ACC112 (cell line): ENCODE data around the gene TBX4.
"Not testable (repeated sequence)": the region's sequence is repeated elsewhere in the genome, so short reads cannot be mapped to it uniquely, and the experiment has no call there.

Experiments used
- H2AFZ ChIP-seq: fragments of 200-600 bp; sonication (generic); one replicate; pipeline ENCODE4 v1.6.0; 2017; ENCODE audit warnings: antibody characterized with exemption, low read length; ENCODE audit not compliant: unreplicated experiment
- H3K27ac ChIP-seq: fragments of 200-600 bp; sonication (generic); 2 replicates; pipeline ENCODE4 v1.5.1; 2014; ENCODE audit warnings: low read depth, mild to moderate bottlenecking, antibody characterized with exemption, low read length, moderate library complexity
- H3K27me3 ChIP-seq: fragments of 200-600 bp; sonication (generic); 2 replicates; pipeline ENCODE4 v1.6.1; 2014; ENCODE audit warnings: mild to moderate bottlenecking, antibody characterized with exemption, low read length, moderate library complexity, mixed read lengths; ENCODE audit not compliant: insufficient read depth
- H3K36me3 ChIP-seq: fragments of 200-600 bp; sonication (generic); 2 replicates; pipeline ENCODE4 v1.6.1; 2016; ENCODE audit warnings: mild to moderate bottlenecking, antibody characterized with exemption, low read length, moderate library complexity, mixed read lengths; ENCODE audit not compliant: insufficient read depth
- H3K4me1 ChIP-seq: fragments of 200-600 bp; sonication (generic); one replicate; pipeline ENCODE4 v1.6.1; 2016; ENCODE audit warnings: low read length, mixed read lengths; ENCODE audit not compliant: insufficient read depth, unreplicated experiment, control insufficient read depth
- H3K4me3 ChIP-seq: fragments of 200-600 bp; sonication (generic); 2 replicates; pipeline ENCODE4 v1.5.1; 2014; ENCODE audit warnings: mild to moderate bottlenecking, low read depth, low read length
- H3K79me2 ChIP-seq: fragments of 200-600 bp; sonication (generic); one replicate; pipeline ENCODE4 v1.6.0; 2016; ENCODE audit warnings: low read length; ENCODE audit not compliant: control insufficient read depth, unreplicated experiment, insufficient read depth

Gene TBX4

DNA sequence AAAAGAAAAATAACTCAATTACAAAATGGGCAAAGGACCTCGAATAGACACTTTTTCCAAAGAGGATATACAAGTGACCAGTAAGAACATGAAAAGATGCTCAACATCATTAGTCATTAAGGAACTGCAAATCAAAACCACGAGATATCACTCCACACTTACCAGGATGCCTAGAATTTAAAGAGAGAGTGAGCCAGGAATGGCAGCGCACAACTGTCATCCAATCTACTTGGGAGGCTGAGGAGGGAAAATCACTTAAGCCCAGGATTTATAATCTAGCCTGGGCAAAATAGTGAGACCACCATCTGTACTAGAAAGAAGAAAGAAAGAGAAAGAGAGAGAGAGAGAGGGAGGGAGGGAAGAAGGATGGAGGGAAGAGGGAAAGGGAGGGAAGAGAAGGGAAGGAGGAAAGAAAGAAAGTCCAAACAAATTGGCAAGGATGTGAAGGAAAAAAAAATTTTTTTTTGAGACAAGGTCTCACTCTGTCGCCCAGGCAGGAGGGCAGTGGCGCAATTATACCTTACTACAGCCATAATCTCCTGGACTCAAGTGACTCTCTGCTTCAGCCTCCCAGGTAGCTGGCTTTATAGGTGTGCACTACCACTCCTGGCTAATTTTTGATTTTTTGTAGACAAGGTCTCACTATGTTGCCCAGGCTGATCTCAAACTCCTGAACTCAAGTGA is 30.0 kb upstream of the TBX4 start:
- H3K27ac ChIP-seq = no peak overlapping the region
- peaks cover 22% of the 10 kb centered on the region for H3K27me3 ChIP-seq
- no peak overlapping the region for H2AFZ ChIP-seq
- H3K4me1 ChIP-seq = peaks cover 9% of the 10 kb centered on the region
- no peak overlapping the region for H3K4me3 ChIP-seq
- H3K36me3 ChIP-seq = no peaks in the 10 kb centered on the region
- H3K79me2 ChIP-seq = no peaks in the 10 kb centered on the region

- no peaks in the 10 kb centered on the region for H3K79me2 ChIP-seq
- peaks cover 22% of the 10 kb centered on the region for H3K27me3 ChIP-seq
- no peak overlapping the region for H3K27ac ChIP-seq
- H3K4me3 ChIP-seq = no peak overlapping the region
- no peaks in the 10 kb centered on the region; the same call in 1 of the 2 replicates for H3K36me3 ChIP-seq
- peaks cover 12% of the 10 kb centered on the region for H3K4me1 ChIP-seq
- no peak overlapping the region for H2AFZ ChIP-seq
Measured at GRCh38 chr17:61422869-61423268, 29.4 kb upstream of the TBX4 start.

- Histone ChIP-seq H3K36me3 (no peaks in the 10 kb centered on the region; the same call in 1 of the 2 replicates), H3K79me2 (no peaks in the 10 kb centered on the region), H3K4me3 (no peak overlapping the region), H3K27me3 (peaks cover 22% of the 10 kb centered on the region), H2AFZ (no peak overlapping the region), H3K27ac (no peak overlapping the region), H3K4me1 (peaks cover 12% of the 10 kb centered on the region)
Measured at GRCh38 chr17:61423967-61424649, 28.1 kb upstream of the TBX4 start.

GRCh38 chr17:61425682-61426481 is 26.3 kb upstream of the TBX4 start:
- Histone ChIP-seq H2AFZ (no peak overlapping the region), H3K27ac (no peak overlapping the region), H3K79me2 (no peaks in the 10 kb centered on the region), H3K27me3 (peaks cover 18% of the 10 kb centered on the region), H3K4me1 (peaks cover 12% of the 10 kb centered on the region), H3K4me3 (no peak overlapping the region), H3K36me3 (no peaks in the 10 kb centered on the region; the same call in 1 of the 2 replicates)

- H3K4me3 ChIP-seq = no peak overlapping the region
- no peak overlapping the region for H2AFZ ChIP-seq
- no peak overlapping the region for H3K27ac ChIP-seq
- peaks cover 10% of the 10 kb centered on the region for H3K27me3 ChIP-seq
- H3K79me2 ChIP-seq = no peaks in the 10 kb centered on the region
- no peaks in the 10 kb centered on the region; the same call in 1 of the 2 replicates for H3K36me3 ChIP-seq
- H3K4me1 ChIP-seq = peaks cover 18% of the 10 kb centered on the region
Measured at GRCh38 chr17:61426482-61427304, 25.5 kb upstream of the TBX4 start.

DNA sequence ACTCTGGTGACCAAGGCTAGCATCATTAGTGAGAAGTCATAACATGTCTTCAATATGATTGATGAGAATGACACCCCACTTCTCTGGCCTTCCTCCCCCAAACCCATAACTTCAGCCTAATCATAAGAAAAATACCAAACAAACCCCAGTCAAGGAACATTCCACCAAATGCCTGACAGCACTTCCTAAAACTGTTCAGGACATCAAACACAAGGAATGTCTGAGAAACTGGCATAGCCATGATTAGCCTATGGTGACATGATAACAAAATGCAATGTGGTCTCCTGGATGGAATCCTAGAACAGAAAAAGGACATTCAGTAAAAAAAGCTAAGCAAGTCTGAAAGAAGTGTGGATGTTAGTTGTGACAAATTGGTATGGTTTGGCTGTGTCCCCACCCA is 24.7 kb upstream of the TBX4 start:
- no peak overlapping the region for H3K27ac ChIP-seq
- no peak overlapping the region; the same call in 1 of the 2 replicates for H3K4me3 ChIP-seq
- H3K79me2 ChIP-seq = no peaks in the 10 kb centered on the region
- no peak overlapping the region for H2AFZ ChIP-seq
- peaks cover 21% of the 10 kb centered on the region for H3K4me1 ChIP-seq
- peaks cover 4% of the 10 kb centered on the region; the same call in 1 of the 2 replicates for H3K27me3 ChIP-seq
- no peaks in the 10 kb centered on the region; the same call in 1 of the 2 replicates for H3K36me3 ChIP-seq

- H3K27me3 ChIP-seq = no peaks in the 10 kb centered on the region
- H3K27ac ChIP-seq = no peak overlapping the region
- peaks cover 21% of the 10 kb centered on the region for H3K4me1 ChIP-seq
- no peaks in the 10 kb centered on the region; the same call in 1 of the 2 replicates for H3K36me3 ChIP-seq
- no peak overlapping the region for H3K4me3 ChIP-seq
- H3K79me2 ChIP-seq = no peaks in the 10 kb centered on the region
- H2AFZ ChIP-seq = no peak overlapping the region
Measured at GRCh38 chr17:61429274-61429673, 22.9 kb upstream of the TBX4 start.

DNA sequence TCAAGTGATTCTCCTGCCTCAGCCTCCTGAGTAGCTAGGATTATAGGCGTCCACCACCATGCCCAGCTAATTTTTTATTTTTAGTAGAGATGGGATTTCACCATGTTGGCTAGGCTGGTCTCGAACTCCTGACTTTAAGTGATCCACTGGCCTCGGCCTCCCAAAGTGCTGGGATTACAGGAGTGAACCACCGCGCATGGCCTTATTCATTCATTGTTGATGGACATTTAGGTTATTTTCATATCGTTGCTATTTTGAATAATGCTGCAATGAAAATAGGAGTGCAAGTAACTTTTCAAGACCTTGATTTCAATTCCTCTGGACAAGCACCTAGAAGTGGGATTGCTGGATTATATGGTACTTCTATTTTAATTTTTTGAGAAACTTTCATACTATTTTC is 22.4 kb upstream of the TBX4 start:
- not testable (repeated sequence) for H2AFZ ChIP-seq, H3K4me3 ChIP-seq, H3K27me3 ChIP-seq, H3K79me2 ChIP-seq, H3K36me3 ChIP-seq, H3K27ac ChIP-seq
- H3K4me1 ChIP-seq = peaks cover 21% of the 10 kb centered on the region

DNA sequence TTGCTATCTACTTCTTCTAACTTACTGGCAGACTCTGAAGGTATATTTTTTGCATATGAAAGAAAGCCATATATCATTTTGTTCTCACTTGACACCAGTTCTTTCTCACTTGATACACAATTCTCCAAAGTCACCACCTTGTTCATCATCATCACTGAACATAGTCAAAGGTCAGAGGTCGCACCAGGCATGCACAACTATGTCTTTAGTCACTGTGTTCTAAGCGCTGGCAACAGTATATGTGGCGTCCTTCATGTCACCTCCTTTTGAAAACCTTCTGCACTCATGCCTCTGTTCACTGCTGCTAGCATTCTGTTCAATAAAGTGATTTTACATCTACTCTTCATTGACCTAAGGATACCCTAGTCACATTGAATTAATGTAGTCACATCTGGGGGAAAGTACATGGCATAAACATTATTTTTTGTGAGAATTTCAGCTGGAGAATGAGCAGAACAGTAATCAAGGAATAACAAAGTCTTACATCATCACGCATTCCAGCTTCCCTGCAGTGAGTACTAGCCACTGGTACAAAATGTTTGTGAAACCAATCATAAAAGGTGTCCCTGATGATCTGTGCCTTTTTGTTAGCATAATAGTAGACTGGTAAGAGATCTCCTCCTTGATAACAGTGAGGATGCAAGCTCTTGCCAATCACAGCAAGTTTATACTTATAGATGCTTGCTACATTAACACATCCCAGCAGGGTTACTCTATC is 20.5 kb upstream of the TBX4 start:
- Histone ChIP-seq H3K4me1 (peaks cover 17% of the 10 kb centered on the region), H3K79me2 (no peaks in the 10 kb centered on the region), H3K36me3 (no peaks in the 10 kb centered on the region; the same call in 1 of the 2 replicates), H2AFZ (no peak overlapping the region), H3K27ac (no peak overlapping the region), H3K4me3 (no peak overlapping the region), H3K27me3 (peaks cover 3% of the 10 kb centered on the region; the same call in 1 of the 2 replicates)
